Neural progenitor cell (in vitro differentiated cells): Measurements from ENCODE around the gene SLC1A4.

Experiments used
- CTCF ChIP-seq: fragments of 200-600 bp; sonication (generic); IDR thresholded peaks from 2 replicates; pipeline ENCODE4 v1.5.1; 2017; ENCODE audit warnings: antibody characterized with exemption, mild to moderate bottlenecking
- EZH2 ChIP-seq: fragments of 200-600 bp; sonication (generic); IDR thresholded peaks from 2 replicates; pipeline ENCODE4 v1.6.1; 2017; ENCODE audit warnings: antibody characterized with exemption, mild to moderate bottlenecking, moderate library complexity
- EZH2phosphoT487 ChIP-seq: fragments of 200-600 bp; sonication (generic); IDR thresholded peaks from 2 replicates; pipeline ENCODE4 v1.6.1; 2017; ENCODE audit warnings: antibody characterized with exemption

- TF ChIP-seq CTCF (no peak), EZH2phosphoT487 (no peak), EZH2 (no peak)
Measured at GRCh38 chr2:65019010-65019409, 29.8 kb downstream of the SLC1A4 start.
